GM23338 (cell line): ENCODE results near the gene CASKIN2. TPM values are rescaled to one million over a fixed set of nuclear protein-coding genes. Genes with fewer than 3 reads are reported as not detected.

Source experiments
- ATAC-seq: fragments of 200-7000 bp; cut with Tn5 transposase; 3 replicates; pipeline ENCODE4 v1.9.1; 2020
- DNase-seq: peaks from one replicate; pipeline ENCODE4 v3.0.0-alpha.2; 2015; ENCODE audit warnings: low spot score
- H2AFZ ChIP-seq: fragments of 200-600 bp; sonication (generic); 2 replicates; pipeline ENCODE4 v1.8.0; 2016; ENCODE audit warnings: antibody characterized with exemption, mild to moderate bottlenecking, moderate library complexity
- H3F3A ChIP-seq: fragments of 200-600 bp; sonication (generic); replicated peaks from 2 replicates; pipeline ENCODE4 v1.8.0; 2017; ENCODE audit warnings: antibody characterized with exemption, mixed run types, low read depth
- H3K27ac ChIP-seq: fragments of 200-600 bp; sonication (generic); 2 replicates; pipeline ENCODE4 v1.6.1; 2016; ENCODE audit warnings: low read depth
- H3K27me3 ChIP-seq: fragments of 200-600 bp; sonication (generic); 2 replicates; pipeline ENCODE4 v1.8.0; 2016; ENCODE audit warnings: mild to moderate bottlenecking, mixed run types, moderate library complexity; ENCODE audit not compliant: insufficient read depth
- H3K36me3 ChIP-seq: fragments of 200-600 bp; sonication (generic); 2 replicates; pipeline ENCODE4 v1.8.0; 2016; ENCODE audit warnings: mild to moderate bottlenecking; ENCODE audit not compliant: insufficient read depth
- H3K4me1 ChIP-seq: fragments of 200-600 bp; sonication (generic); 2 replicates; pipeline ENCODE4 v1.8.0; 2016; ENCODE audit warnings: mild to moderate bottlenecking, moderate library complexity; ENCODE audit not compliant: insufficient read depth
- H3K4me2 ChIP-seq: fragments of 200-600 bp; sonication (generic); 2 replicates; pipeline ENCODE4 v1.7.1; 2017; ENCODE audit warnings: mixed run types
- H3K4me3 ChIP-seq: fragments of 200-600 bp; sonication (generic); 2 replicates; pipeline ENCODE4 v1.6.1; 2016; ENCODE audit warnings: mixed run types
- H3K79me2 ChIP-seq: fragments of 200-600 bp; sonication (generic); replicated peaks from 2 replicates; pipeline ENCODE4 v1.8.0; 2017; ENCODE audit warnings: mild to moderate bottlenecking; ENCODE audit not compliant: insufficient read depth
- H3K9me2 ChIP-seq: fragments of 200-600 bp; sonication (generic); 2 replicates; pipeline ENCODE4 v1.8.0; 2017; ENCODE audit not compliant: insufficient read depth
- H4K20me1 ChIP-seq: fragments of 200-600 bp; sonication (generic); replicated peaks from 2 replicates; pipeline ENCODE4 v1.8.0; 2017; ENCODE audit warnings: mild to moderate bottlenecking; ENCODE audit not compliant: insufficient read depth
- H3K27ac Mint-ChIP-seq: 2 replicates; pipeline ENCODE4 v1.8.0; 2020; ENCODE audit warnings: inconsistent platforms, mild to moderate bottlenecking, moderate library complexity, mixed read lengths
- H3K27me3 Mint-ChIP-seq: 3 replicates; pipeline ENCODE4 v1.8.0; 2022; ENCODE audit warnings: low read depth, mild to moderate bottlenecking, moderate library complexity, mixed read lengths, inconsistent platforms; ENCODE audit not compliant: insufficient read depth, poor library complexity
- H3K36me3 Mint-ChIP-seq: 3 replicates; pipeline ENCODE4 v1.8.0; 2021; ENCODE audit warnings: low read depth, mild to moderate bottlenecking, inconsistent platforms, moderate library complexity, mixed read lengths
- H3K4me1 Mint-ChIP-seq: 3 replicates; pipeline ENCODE4 v1.8.0; 2020; ENCODE audit warnings: mild to moderate bottlenecking, inconsistent platforms, mixed read lengths
- H3K4me3 Mint-ChIP-seq: 3 replicates; pipeline ENCODE4 v1.8.0; 2021; ENCODE audit warnings: moderate library complexity, mild to moderate bottlenecking, inconsistent platforms, mixed read lengths
- H3K9me3 Mint-ChIP-seq: 3 replicates; pipeline ENCODE4 v1.8.0; 2020; ENCODE audit warnings: moderate library complexity, mild to moderate bottlenecking, inconsistent platforms, mixed read lengths
- EZH2 ChIP-seq: fragments of 200-600 bp; sonication (generic); IDR thresholded peaks from one replicate; pipeline ENCODE4 v1.8.0; 2017; ENCODE audit warnings: antibody characterized with exemption, mild to moderate bottlenecking, low read depth; ENCODE audit not compliant: unreplicated experiment
- EZH2phosphoT487 ChIP-seq: fragments of 200-600 bp; sonication (generic); IDR thresholded peaks from one replicate; pipeline ENCODE4 v1.8.1; 2018; ENCODE audit warnings: antibody characterized with exemption; ENCODE audit not compliant: unreplicated experiment
- JUNB ChIP-seq: IDR thresholded peaks from one replicate; pipeline ENCODE4 v1.6.1; 2016; ENCODE audit warnings: antibody characterized with exemption; ENCODE audit not compliant: unreplicated experiment
- NANOG ChIP-seq: IDR thresholded peaks from 2 replicates; pipeline ENCODE4 v1.6.1; 2016; ENCODE audit warnings: antibody characterized with exemption, borderline replicate concordance
- POLR2AphosphoS5 ChIP-seq: IDR thresholded peaks from 2 replicates; pipeline ENCODE4 v1.6.1; 2016; ENCODE audit warnings: antibody characterized with exemption, low read depth
- STAT1 ChIP-seq: IDR thresholded peaks from one replicate; pipeline ENCODE4 v1.6.1; 2016; ENCODE audit warnings: antibody characterized with exemption; ENCODE audit not compliant: unreplicated experiment
- ZNF114 ChIP-seq: fragments of 250-450 bp; sonication (Bioruptor Pico); IDR thresholded peaks from 2 replicates; pipeline ENCODE4 v1.5.0; 2020; ENCODE audit warnings: mild to moderate bottlenecking, moderate library complexity
- polyA plus RNA-seq: library from polyadenylated mRNA; unstranded; fragments of >200 nt; fragmentation: Nextera tagmentation; extraction: Ambion mirVana; gene quantifications from 2 replicates; pipeline ENCODE4 v1.2.1, GENCODE V29; 2016
- total RNA-seq: library from RNA; depleted of rRNA; stranded (reverse); fragments of >200 nt; shearing (Covaris generic); gene quantifications from 2 replicates; pipeline ENCODE4 v1.2.3, GENCODE V29; 2014
- TF ChIP-seq, protein P1 (sequence below), 2 experiments: fragments of 200-600 bp in 1 of 2; sonication (generic) in 1 of 2; conservative IDR thresholded peaks; 2 replicates each; pipeline versions ENCODE4 v1.5.1 to v1.6.1; 2016 to 2017; ENCODE audit warnings: antibody characterized with exemption in 2 of 2, low read depth in 2 of 2, mild to moderate bottlenecking in 2 of 2, moderate library complexity in 1 of 2
- TF ChIP-seq, protein P2 (sequence below): IDR thresholded peaks from one replicate; pipeline ENCODE4 v1.6.1; 2018; ENCODE audit warnings: antibody characterized with exemption; ENCODE audit not compliant: unreplicated experiment

CASKIN2 gene
- total and polyA plus RNA-seq, 2 experiments from 2014 or later, result 4.9 to 21.5 TPM

DNA sequence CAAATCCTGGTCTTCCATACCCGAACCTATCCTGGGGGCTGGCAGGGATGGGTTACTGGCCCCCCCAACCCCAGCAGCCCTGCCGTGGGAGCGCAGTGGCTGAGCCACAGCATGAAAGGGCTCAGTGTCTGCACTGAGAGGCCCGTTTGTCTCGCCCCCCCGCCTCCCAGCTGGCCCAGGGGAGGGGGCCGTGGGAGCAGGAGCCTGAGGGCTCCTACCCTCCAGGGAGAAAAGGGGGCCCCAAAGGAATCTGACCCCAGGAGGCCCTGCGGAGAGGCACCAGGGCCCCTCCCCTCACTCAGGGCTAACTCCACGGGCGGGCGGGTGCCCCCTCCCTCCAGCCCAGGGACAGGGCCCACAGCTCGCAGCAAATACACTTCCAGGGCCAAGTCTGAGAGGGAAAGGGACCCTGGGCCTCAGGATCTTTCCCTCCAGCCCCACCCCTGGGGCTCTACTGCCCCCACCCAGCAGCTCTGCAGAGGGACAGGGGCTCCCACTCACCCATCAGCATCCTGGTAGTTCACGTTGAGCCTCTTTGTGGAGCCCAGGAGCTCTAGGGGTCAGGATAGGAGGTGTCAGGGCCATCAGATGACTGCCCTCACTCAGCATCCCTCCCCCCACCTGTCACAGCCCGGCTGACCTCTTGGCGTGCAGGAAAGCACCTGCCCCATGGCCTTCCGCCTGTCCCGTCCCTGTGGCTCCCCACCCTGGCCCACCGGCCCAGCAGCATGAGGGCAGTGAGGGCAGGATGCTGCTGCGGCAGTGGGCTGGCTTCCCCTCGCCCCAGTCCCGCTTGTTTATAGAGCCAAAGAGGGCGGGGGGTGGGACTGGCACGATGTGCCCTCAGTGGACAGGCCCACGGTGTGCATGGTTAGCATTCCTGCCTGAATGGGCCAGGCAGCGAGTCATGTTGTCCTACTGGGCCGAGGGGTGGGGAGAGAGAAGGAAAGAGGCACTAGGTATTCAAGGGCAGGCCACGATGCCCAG lies 7.3 kb downstream of the CASKIN2 start:
- Mint-ChIP-seq H3K27ac (no peak overlapping the region), H3K4me3 (no peak overlapping the region), H3K9me3 (no peaks in the 10 kb centered on the region), H3K4me1 (no peaks in the 10 kb centered on the region; the same call in 2 of the 3 replicates), H3K36me3 (peaks cover 10% of the 10 kb centered on the region; the same call in 2 of the 3 replicates), H3K27me3 (peaks cover 11% of the 10 kb centered on the region)
- Histone ChIP-seq H3K4me2 (no peak overlapping the region), H3K79me2 (peaks cover 14% of the 10 kb centered on the region), H3K27ac (no peak overlapping the region), H4K20me1 (no peaks in the 10 kb centered on the region; the same call in 1 of the 2 replicates), H3K36me3 (no peaks in the 10 kb centered on the region), H3K4me3 (no peak overlapping the region), H2AFZ (no peak overlapping the region), H3K27me3 (no peaks in the 10 kb centered on the region), H3F3A (no peaks in the 10 kb centered on the region), H3K4me1 (no peaks in the 10 kb centered on the region), H3K9me2 (no peaks in the 10 kb centered on the region)
- ATAC-seq, result no peak
- DNase-seq, result no peak
- no peak for TF ChIP-seq NANOG
- no peak for TF ChIP-seq STAT1
- TF ChIP-seq POLR2AphosphoS5, result no peak
- no peak for TF ChIP-seq JUNB

DNA sequence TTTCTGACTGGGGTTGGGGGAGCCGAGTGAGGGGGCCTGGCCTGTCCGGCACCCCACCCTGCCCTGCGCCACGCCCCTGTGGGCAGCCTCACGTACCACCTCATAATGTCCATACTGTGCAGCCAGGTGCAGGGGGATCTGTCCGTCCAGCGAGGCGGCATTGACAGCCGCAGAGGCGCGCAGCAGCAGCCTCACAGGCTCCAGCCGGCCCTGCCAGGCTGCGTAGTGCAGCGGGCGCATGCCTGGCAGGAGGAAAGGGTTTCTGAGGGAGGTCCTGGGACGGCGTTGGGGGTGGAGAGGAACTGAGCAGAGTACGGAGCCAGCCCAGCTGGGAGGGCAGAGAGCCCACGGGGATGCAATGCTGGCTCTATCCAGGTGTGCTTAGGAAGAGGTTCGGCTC lies 8.4 kb downstream of the CASKIN2 start:
- no peak overlapping the region for H3K27ac ChIP-seq
- H3K36me3 Mint-ChIP-seq, result peaks cover 10% of the 10 kb centered on the region; the same call in 2 of the 3 replicates
- no peak overlapping the region for H3K4me3 Mint-ChIP-seq
- H3K9me3 Mint-ChIP-seq, result no peaks in the 10 kb centered on the region
- no peak overlapping the region for H2AFZ ChIP-seq
- no peak overlapping the region for H3K27ac Mint-ChIP-seq
- no peaks in the 10 kb centered on the region for H3K4me1 ChIP-seq
- ATAC-seq (no peak), DNase-seq (no peak)
- no peaks in the 10 kb centered on the region for H4K20me1 ChIP-seq
- peaks cover 7% of the 10 kb centered on the region for H3K27me3 Mint-ChIP-seq
- no peaks in the 10 kb centered on the region for H3K9me2 ChIP-seq
- no peak overlapping the region for H3K4me2 ChIP-seq
- H3K79me2 ChIP-seq, result peaks cover 4% of the 10 kb centered on the region; the same call in 1 of the 2 replicates
- H3F3A ChIP-seq, result no peaks in the 10 kb centered on the region
- H3K36me3 ChIP-seq, result no peaks in the 10 kb centered on the region
- H3K4me3 ChIP-seq, result no peak overlapping the region
- no peaks in the 10 kb centered on the region; the same call in 2 of the 3 replicates for H3K4me1 Mint-ChIP-seq
- H3K27me3 ChIP-seq, result no peaks in the 10 kb centered on the region
- TF ChIP-seq EZH2, result no peak
- TF ChIP-seq JUNB, result no peak
- TF ChIP-seq, protein P1, sequence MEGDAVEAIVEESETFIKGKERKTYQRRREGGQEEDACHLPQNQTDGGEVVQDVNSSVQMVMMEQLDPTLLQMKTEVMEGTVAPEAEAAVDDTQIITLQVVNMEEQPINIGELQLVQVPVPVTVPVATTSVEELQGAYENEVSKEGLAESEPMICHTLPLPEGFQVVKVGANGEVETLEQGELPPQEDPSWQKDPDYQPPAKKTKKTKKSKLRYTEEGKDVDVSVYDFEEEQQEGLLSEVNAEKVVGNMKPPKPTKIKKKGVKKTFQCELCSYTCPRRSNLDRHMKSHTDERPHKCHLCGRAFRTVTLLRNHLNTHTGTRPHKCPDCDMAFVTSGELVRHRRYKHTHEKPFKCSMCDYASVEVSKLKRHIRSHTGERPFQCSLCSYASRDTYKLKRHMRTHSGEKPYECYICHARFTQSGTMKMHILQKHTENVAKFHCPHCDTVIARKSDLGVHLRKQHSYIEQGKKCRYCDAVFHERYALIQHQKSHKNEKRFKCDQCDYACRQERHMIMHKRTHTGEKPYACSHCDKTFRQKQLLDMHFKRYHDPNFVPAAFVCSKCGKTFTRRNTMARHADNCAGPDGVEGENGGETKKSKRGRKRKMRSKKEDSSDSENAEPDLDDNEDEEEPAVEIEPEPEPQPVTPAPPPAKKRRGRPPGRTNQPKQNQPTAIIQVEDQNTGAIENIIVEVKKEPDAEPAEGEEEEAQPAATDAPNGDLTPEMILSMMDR (conservative IDR thresholded peaks at IDR 0.05; ENCODE audit: low read depth in 2 of 2), result no peak
- TF ChIP-seq POLR2AphosphoS5, result no peak
- no peak for TF ChIP-seq ZNF114 (CRISPR knock-in tag)
- TF ChIP-seq, protein P2, sequence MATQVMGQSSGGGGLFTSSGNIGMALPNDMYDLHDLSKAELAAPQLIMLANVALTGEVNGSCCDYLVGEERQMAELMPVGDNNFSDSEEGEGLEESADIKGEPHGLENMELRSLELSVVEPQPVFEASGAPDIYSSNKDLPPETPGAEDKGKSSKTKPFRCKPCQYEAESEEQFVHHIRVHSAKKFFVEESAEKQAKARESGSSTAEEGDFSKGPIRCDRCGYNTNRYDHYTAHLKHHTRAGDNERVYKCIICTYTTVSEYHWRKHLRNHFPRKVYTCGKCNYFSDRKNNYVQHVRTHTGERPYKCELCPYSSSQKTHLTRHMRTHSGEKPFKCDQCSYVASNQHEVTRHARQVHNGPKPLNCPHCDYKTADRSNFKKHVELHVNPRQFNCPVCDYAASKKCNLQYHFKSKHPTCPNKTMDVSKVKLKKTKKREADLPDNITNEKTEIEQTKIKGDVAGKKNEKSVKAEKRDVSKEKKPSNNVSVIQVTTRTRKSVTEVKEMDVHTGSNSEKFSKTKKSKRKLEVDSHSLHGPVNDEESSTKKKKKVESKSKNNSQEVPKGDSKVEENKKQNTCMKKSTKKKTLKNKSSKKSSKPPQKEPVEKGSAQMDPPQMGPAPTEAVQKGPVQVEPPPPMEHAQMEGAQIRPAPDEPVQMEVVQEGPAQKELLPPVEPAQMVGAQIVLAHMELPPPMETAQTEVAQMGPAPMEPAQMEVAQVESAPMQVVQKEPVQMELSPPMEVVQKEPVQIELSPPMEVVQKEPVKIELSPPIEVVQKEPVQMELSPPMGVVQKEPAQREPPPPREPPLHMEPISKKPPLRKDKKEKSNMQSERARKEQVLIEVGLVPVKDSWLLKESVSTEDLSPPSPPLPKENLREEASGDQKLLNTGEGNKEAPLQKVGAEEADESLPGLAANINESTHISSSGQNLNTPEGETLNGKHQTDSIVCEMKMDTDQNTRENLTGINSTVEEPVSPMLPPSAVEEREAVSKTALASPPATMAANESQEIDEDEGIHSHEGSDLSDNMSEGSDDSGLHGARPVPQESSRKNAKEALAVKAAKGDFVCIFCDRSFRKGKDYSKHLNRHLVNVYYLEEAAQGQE, result no peak
- no peak for TF ChIP-seq EZH2phosphoT487
